Esophagus (tissue), 2 donors: ENCODE data around the gene TTC28. TPM values are rescaled to one million over a fixed set of nuclear protein-coding genes. Genes with fewer than 3 reads are reported as not detected.

Experiments
- H3K27ac ChIP-seq, 2 donors: one replicate each; pipeline ENCODE4 v1.5.1; 2013; ENCODE audit warnings: low read depth in 2 of 2, mild to moderate bottlenecking in 2 of 2, inconsistent platforms in 1 of 2, low read length in 1 of 2, moderate library complexity in 1 of 2
- H3K27me3 ChIP-seq, 2 donors: one replicate each; pipeline ENCODE4 v1.6.1; 2013; ENCODE audit warnings: low read length in 2 of 2, control low read depth in 1 of 2, mild to moderate bottlenecking in 1 of 2; ENCODE audit not compliant: insufficient read depth in 2 of 2, control insufficient read depth in 1 of 2
- H3K36me3 ChIP-seq, 2 donors: one replicate each; pipeline ENCODE4 v1.6.1; 2013; ENCODE audit warnings: low read length in 1 of 2; ENCODE audit not compliant: control insufficient read depth in 2 of 2, insufficient read depth in 2 of 2
- H3K4me1 ChIP-seq, 2 donors: one replicate each; pipeline ENCODE4 v1.6.1; 2013; ENCODE audit warnings: low read length in 1 of 2; ENCODE audit not compliant: control insufficient read depth in 2 of 2, insufficient read depth in 2 of 2
- H3K4me3 ChIP-seq, 2 donors: one replicate each; pipeline ENCODE4 v1.5.1; 2013; ENCODE audit warnings: low read length in 2 of 2, mild to moderate bottlenecking in 2 of 2, low read depth in 1 of 2, moderate library complexity in 1 of 2
- H3K9me3 ChIP-seq, 2 donors: one replicate each; pipeline ENCODE4 v1.6.1; 2013; ENCODE audit warnings: mild to moderate bottlenecking in 2 of 2, low read depth in 1 of 2, low read length in 1 of 2, moderate library complexity in 1 of 2; ENCODE audit not compliant: control insufficient read depth in 2 of 2, insufficient read depth in 1 of 2
- WGBS, 2 donors: extraction: QIAGEN DNeasy Blood & Tissue Kit; methylation state at CpG; one replicate each; pipeline ENCODE4 v1.1.7; 2013; 5-methylcytosine and 5-hydroxymethylcytosine counted together
- polyA plus RNA-seq, 2 donors: library from polyadenylated mRNA; stranded (reverse); fragments of 200-250 nt; gene quantifications; one replicate each; pipeline ENCODE4 v1.2.3, GENCODE V29; 2013
- donor health status: healthy with polysubstance abuse.
- donor health status: Bipolar disorder and iron deficiency.

TTC28 gene
- polyA plus RNA-seq, 2 donors, result 1.4 to 2.6 TPM

- Histone ChIP-seq H3K4me3 (no peak overlapping the region), H3K27me3 (no peaks in the 10 kb centered on the region), H3K9me3 (no peaks in the 10 kb centered on the region), H3K36me3 (no peaks in the 10 kb centered on the region), H3K27ac (no peak overlapping the region), H3K4me1 (peaks cover 0 to 2% of the 10 kb centered on the region in 2 donors)
- WGBS, 2 donors, result 38 to 52% methylated on average over 3 of the region's 3 CpGs
These were observed 411.5 kb downstream of the TTC28 start for GRCh38 chr22:28268171-28268570.

DNA sequence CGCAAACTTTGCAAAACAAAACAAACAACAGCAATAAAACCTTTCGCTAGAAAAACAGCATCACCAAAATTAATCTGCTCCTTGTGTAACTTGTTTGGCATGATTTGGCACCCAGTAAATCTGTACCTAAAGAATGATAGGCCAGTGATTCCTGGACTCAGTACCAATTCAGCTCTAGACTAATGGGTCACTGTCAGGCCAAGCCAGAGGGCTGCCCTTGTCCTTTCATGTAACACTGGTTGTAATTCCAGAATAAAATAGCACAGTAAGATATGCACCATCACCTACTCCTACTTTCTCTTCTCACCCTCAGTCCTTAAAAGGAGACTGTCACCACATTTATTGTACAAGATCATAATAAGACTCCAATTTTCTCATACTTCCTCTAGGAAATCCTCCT is 419.0 kb downstream of the TTC28 start:
- no peak overlapping the region for H3K4me3 ChIP-seq
- no peaks in the 10 kb centered on the region for H3K36me3 ChIP-seq
- H3K27ac ChIP-seq, result no peak overlapping the region
- WGBS, 2 donors, result 91 to 97% methylated on average over 2 of the region's 2 CpGs
- no peaks in the 10 kb centered on the region for H3K4me1 ChIP-seq
- no peaks in the 10 kb centered on the region for H3K27me3 ChIP-seq
- H3K9me3 ChIP-seq, result no peaks in the 10 kb centered on the region

- Histone ChIP-seq H3K36me3 (no peaks in the 10 kb centered on the region), H3K4me3 (no peak overlapping the region), H3K27me3 (no peaks in the 10 kb centered on the region), H3K9me3 (no peaks in the 10 kb centered on the region), H3K27ac (no peak overlapping the region), H3K4me1 (no peaks in the 10 kb centered on the region)
- WGBS, 2 donors, result 78 to 80% methylated on average over 2 of the region's 2 CpGs
These were observed 419.8 kb downstream of the TTC28 start for GRCh38 chr22:28259774-28260312.

DNA sequence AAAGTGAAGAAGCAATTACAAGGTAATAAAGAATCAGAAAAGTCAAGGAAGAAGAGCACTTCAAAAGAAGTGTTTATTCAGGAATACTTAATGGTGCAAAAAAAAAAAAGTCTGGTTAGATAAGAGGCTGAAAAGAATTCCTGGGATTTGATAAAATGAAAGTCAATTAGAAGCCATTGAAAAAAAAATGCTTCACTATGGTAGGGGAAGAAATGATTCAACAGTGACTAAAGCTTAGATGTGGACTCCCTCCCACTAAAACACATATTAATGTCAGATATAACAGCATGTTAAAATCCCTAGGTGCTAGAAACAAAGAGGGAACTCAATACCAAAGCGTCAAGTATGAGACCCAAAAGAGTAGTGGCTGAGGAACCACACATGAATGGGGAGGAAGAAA is 425.2 kb downstream of the TTC28 start:
- H3K4me1 ChIP-seq, result no peaks in the 10 kb centered on the region
- no peaks in the 10 kb centered on the region for H3K27me3 ChIP-seq
- no peaks in the 10 kb centered on the region for H3K36me3 ChIP-seq
- H3K27ac ChIP-seq, result no peak overlapping the region
- WGBS, 2 donors, result 89 to 91% methylated on average over 1 of the region's 1 CpG
- H3K9me3 ChIP-seq, result peaks cover 0 to 2% of the 10 kb centered on the region in 2 donors
- H3K4me3 ChIP-seq, result no peak overlapping the region

DNA sequence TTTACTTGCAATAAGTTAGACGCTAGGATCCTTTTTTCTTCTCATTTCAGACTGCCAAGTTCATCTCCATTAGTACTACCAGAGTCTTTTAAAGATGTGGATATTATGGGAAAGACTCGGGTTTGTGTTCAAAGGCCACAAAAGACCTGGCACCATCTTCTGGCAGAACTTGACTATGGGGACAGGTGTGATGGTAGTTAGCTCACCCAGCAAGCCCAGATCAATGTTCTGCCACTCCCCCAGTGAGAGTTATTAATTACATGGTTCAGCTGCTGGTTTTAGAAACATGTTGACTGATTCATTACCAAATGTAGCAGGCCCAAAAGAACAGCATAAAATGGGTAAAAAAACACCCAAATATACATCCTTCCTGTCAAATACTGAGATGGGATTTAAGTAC is 427.1 kb downstream of the TTC28 start:
- H3K4me1 ChIP-seq, result no peaks in the 10 kb centered on the region
- H3K4me3 ChIP-seq, result no peak overlapping the region
- no peak overlapping the region for H3K27ac ChIP-seq
- no peaks in the 10 kb centered on the region for H3K36me3 ChIP-seq
- peaks cover 0 to 2% of the 10 kb centered on the region in 2 donors for H3K9me3 ChIP-seq
- no peaks in the 10 kb centered on the region for H3K27me3 ChIP-seq
- 62 to 66% methylated on average over 2 of the region's 2 CpGs for WGBS, 2 donors

- Histone ChIP-seq H3K4me3 (no peak overlapping the region), H3K27me3 (no peaks in the 10 kb centered on the region), H3K4me1 (no peaks in the 10 kb centered on the region), H3K36me3 (no peaks in the 10 kb centered on the region), H3K27ac (no peak overlapping the region), H3K9me3 (peaks cover 0 to 2% of the 10 kb centered on the region in 2 donors)
- 93% methylated on average over 2 of the region's 2 CpGs for WGBS, 2 donors
These were observed 429.5 kb downstream of the TTC28 start for GRCh38 chr22:28250036-28250695.

DNA sequence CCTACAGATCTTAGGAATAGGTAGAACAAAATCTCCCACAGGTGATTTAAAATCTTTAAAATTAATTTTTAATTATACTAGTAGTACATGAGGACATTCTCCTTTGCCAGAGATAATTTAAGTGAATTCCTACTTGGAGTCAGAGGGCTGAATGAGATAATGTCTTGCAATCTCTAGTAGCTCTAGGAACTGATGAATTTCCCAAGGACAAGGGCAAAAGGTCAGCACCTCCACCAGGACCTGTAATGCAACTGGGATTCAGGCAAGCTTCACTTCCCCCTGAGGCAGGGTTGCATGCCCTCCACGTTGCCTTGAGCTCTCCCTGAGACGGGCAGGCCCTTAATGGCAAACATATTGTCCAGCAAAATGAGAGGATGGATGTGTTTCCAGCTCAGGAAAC is 430.2 kb downstream of the TTC28 start:
- Histone ChIP-seq H3K9me3 (peaks cover 0 to 2% of the 10 kb centered on the region in 2 donors), H3K4me1 (no peaks in the 10 kb centered on the region), H3K27me3 (no peaks in the 10 kb centered on the region), H3K27ac (no peak overlapping the region), H3K4me3 (no peak overlapping the region), H3K36me3 (no peaks in the 10 kb centered on the region)
- WGBS, 2 donors, result 84 to 89% methylated on average over 2 of the region's 2 CpGs

DNA sequence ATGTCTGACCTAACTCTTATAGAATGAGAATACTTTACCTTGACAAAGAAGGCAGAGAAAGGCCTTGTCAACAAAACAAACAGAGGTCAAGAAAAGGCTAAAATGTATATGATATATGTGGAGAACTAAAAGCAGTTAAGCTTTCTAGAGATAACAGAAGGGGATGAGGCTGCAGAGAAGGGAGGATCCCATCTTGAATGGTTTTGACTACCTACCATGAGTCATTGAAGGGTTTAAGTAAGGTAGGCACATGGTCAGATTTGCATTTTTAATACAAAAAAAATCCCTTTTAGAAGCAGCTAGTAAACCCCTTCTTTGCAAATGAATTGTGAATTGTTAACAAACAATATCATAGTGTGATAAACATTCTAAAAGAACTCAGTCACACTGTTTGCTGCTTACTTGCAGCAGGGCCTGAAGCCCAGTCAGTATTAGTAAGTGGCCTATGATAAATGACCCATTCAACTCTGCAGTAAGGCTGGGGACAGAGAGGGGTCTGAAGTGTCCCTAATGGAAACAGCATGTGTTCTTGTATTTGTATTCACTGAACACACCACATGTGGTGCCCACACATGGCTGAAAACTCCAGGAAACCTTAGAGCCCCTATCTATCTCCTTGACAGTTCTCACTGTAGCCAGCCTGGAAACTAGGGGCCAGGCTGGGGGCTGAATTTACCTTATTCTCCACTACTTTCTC is 431.8 kb downstream of the TTC28 start:
- Histone ChIP-seq H3K36me3 (no peaks in the 10 kb centered on the region), H3K9me3 (peaks cover 0 to 2% of the 10 kb centered on the region in 2 donors), H3K4me1 (no peaks in the 10 kb centered on the region), H3K4me3 (no peak overlapping the region), H3K27me3 (no peaks in the 10 kb centered on the region), H3K27ac (no peak overlapping the region)

DNA sequence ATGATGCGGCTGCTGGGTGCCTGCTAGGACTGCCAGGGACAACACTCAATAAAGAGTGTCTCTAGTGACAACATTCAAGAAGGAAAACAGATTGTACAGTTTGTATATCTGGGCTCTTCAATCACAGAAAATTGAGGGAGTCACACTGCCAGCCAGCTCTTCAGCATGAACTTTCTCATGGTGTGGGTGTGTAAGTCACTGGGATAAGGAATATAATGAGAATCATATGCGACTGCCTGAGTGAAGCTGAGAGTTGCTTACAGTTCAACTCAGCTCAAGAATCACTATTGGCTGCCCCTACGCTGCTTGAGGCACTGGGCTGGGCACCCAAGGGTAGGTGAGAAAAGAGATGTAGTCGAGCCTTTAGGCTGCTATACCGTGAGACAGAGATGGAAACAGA is 432.5 kb downstream of the TTC28 start:
- Histone ChIP-seq H3K36me3 (no peaks in the 10 kb centered on the region), H3K27me3 (no peaks in the 10 kb centered on the region), H3K27ac (no peak overlapping the region), H3K9me3 (peaks cover 0 to 2% of the 10 kb centered on the region in 2 donors), H3K4me3 (no peak overlapping the region), H3K4me1 (no peaks in the 10 kb centered on the region)
- 88 to 89% methylated on average over 5 of the region's 5 CpGs for WGBS, 2 donors

GRCh38 chr22:28246397-28246796 is 433.2 kb downstream of the TTC28 start:
- Histone ChIP-seq H3K36me3 (no peaks in the 10 kb centered on the region), H3K27me3 (no peaks in the 10 kb centered on the region), H3K4me1 (no peaks in the 10 kb centered on the region), H3K9me3 (peaks cover 0 to 2% of the 10 kb centered on the region in 2 donors), H3K27ac (no peak overlapping the region), H3K4me3 (no peak overlapping the region)
- 88 to 96% methylated on average over 2 of the region's 2 CpGs for WGBS, 2 donors
